K562 (cell line): ENCODE data around the gene GABRE. TPM values are rescaled to one million over a fixed set of nuclear protein-coding genes. Genes with fewer than 3 reads are reported as not detected.

ENCODE experiments used
- ATAC-seq: fragments of 200-7000 bp; cut with Tn5 transposase; 3 replicates; pipeline ENCODE4 v1.9.1; 2020; ENCODE audit warnings: moderate library complexity
- BruUV-seq: library from RNA; stranded (reverse); fragments of 400-500 nt; replicated peaks from 2 replicates; lab custom pipeline; 2021; lab: Mats Ljungman, UMichigan
- CTCF ChIA-PET: fragments of 300-600 bp; formaldehyde crosslinking; extraction: SDS; loops from one replicate; lab custom pipeline; 2021; ENCODE audit warnings: low intra/inter-chr PET ratio; lab: Yijun Ruan, JAX
- POLR2A ChIA-PET: fragments of 300-600, 350-650 bp; sonication (Branson Sonifier 250); formaldehyde crosslinking; extraction: SDS; loops from one replicate; lab custom pipeline; 2021; ENCODE audit warnings: antibody characterized with exemption, inconsistent platforms; lab: Yijun Ruan, JAX
- DNase-seq, 4 experiments: peaks; one replicate each; pipeline versions ENCODE4 v3.0.0 to v3.0.0-alpha.2; 2011 to 2018; ENCODE audit warnings: low spot score in 3 of 4, mixed read lengths in 3 of 4; ENCODE audit errors: extremely low read depth in 1 of 4
- FAIRE-seq: peaks from 2 replicates; lab custom pipeline; 2011; peaks lifted over from hg19 to GRCh38; lab: Jason Lieb, UNC
- H2AFZ ChIP-seq: 2 replicates; pipeline ENCODE4 v1.6.0; 2011; ENCODE audit warnings: low read depth, low read length, control low read depth, inconsistent platforms
- H3K27ac ChIP-seq: fragments of 200-600 bp; 3 replicates; pipeline ENCODE4 v1.8.0; 2011; ENCODE audit warnings: low read depth, mild to moderate bottlenecking, control low read depth, inconsistent platforms, low read length, moderate library complexity, mixed read lengths; ENCODE audit errors: extremely low read depth
- H3K27me3 ChIP-seq, 2 experiments: fragments of 300-600 bp in 1 of 2; 2 replicates in 1 of 2; 3 replicates in 1 of 2; pipeline versions ENCODE4 v1.6.0 to v1.8.0; 2011; ENCODE audit warnings: inconsistent platforms in 2 of 2, low read length in 2 of 2, mild to moderate bottlenecking in 1 of 2, mixed read lengths in 1 of 2, moderate library complexity in 1 of 2; ENCODE audit not compliant: control insufficient read depth in 2 of 2, insufficient read depth in 2 of 2
- H3K36me3 ChIP-seq: fragments of 300-600 bp; 3 replicates; pipeline ENCODE4 v1.8.0; 2011; ENCODE audit warnings: mild to moderate bottlenecking, low read length, inconsistent platforms; ENCODE audit not compliant: control insufficient read depth, insufficient read depth
- H3K4me1 ChIP-seq, 2 experiments: fragments of 200-600 bp in 1 of 2; replicated peaks in 1 of 2; 2 replicates in 1 of 2; 3 replicates in 1 of 2; pipeline versions ENCODE4 v1.5.1 to v1.8.0; 2011; ENCODE audit warnings: inconsistent platforms in 2 of 2, low read length in 2 of 2, mild to moderate bottlenecking in 1 of 2, mixed read lengths in 1 of 2, moderate library complexity in 1 of 2; ENCODE audit not compliant: control insufficient read depth in 2 of 2, insufficient read depth in 2 of 2
- H3K4me2 ChIP-seq: 2 replicates; pipeline ENCODE4 v1.6.1; 2011; ENCODE audit warnings: low read length, control low read depth, inconsistent platforms, mixed read lengths; ENCODE audit not compliant: insufficient read depth
- H3K4me3 ChIP-seq: fragments of 200-600 bp; sonication (generic), shearing (Covaris generic); 2 replicates; pipeline ENCODE4 v1.5.1; 2016; ENCODE audit warnings: control low read depth, inconsistent platforms
- H3K79me2 ChIP-seq: fragments of 200-600 bp; 3 replicates; pipeline ENCODE4 v1.8.0; 2011; ENCODE audit warnings: low read length, inconsistent platforms; ENCODE audit not compliant: control insufficient read depth, insufficient read depth
- H3K9ac ChIP-seq, 2 experiments: 2 replicates each; pipeline versions ENCODE4 v1.6.0 to v1.6.1; 2011; ENCODE audit warnings: low read depth in 2 of 2, low read length in 2 of 2, control low read depth in 1 of 2, inconsistent platforms in 1 of 2, mild to moderate bottlenecking in 1 of 2, mixed read lengths in 1 of 2; ENCODE audit not compliant: insufficient read depth in 1 of 2
- H3K9me1 ChIP-seq: one replicate; pipeline ENCODE4 v1.6.0; 2011; ENCODE audit warnings: inconsistent platforms, mild to moderate bottlenecking, low read length, moderate library complexity; ENCODE audit not compliant: control insufficient read depth, insufficient read depth
- H3K9me3 ChIP-seq: replicated peaks from 2 replicates; pipeline ENCODE4 v1.5.1; 2011; ENCODE audit warnings: low read depth, low read length, inconsistent platforms; ENCODE audit not compliant: control insufficient read depth, insufficient read depth
- H4K20me1 ChIP-seq: replicated peaks from 2 replicates; pipeline ENCODE4 v1.6.1; 2011; ENCODE audit warnings: low read length, inconsistent platforms, mixed read lengths; ENCODE audit not compliant: control insufficient read depth, insufficient read depth
- EHMT2 ChIP-seq: fragments of 450-650 bp; IDR thresholded peaks from 2 replicates; pipeline ENCODE4 v1.6.1; 2018; ENCODE audit warnings: antibody characterized with exemption
- HLTF ChIP-seq: fragments of 450-650 bp; IDR thresholded peaks from 2 replicates; pipeline ENCODE4 v1.6.1; 2016
- KHSRP ChIP-seq: fragments of 450-650 bp; IDR thresholded peaks from 2 replicates; pipeline ENCODE4 v1.6.1; 2017
- LCOR ChIP-seq: sonication (generic); formaldehyde crosslinking; IDR thresholded peaks from 2 replicates; pipeline ENCODE4 v1.8.0; 2022; ENCODE audit warnings: mild to moderate bottlenecking, missing genetic modification reagents
- MEF2A ChIP-seq: IDR thresholded peaks from 2 replicates; pipeline ENCODE4 v1.6.1; 2011; ENCODE audit warnings: low read depth, mild to moderate bottlenecking, low read length, moderate library complexity; ENCODE audit not compliant: control insufficient read depth
- POLR2AphosphoS2 ChIP-seq: IDR thresholded peaks from 2 replicates; pipeline ENCODE4 v1.6.1; 2012; ENCODE audit warnings: low read length, improper control_type of control experiment
- PTTG1 ChIP-seq: fragments of 450-650 bp; IDR thresholded peaks from 2 replicates; pipeline ENCODE4 v1.6.1; 2016; ENCODE audit warnings: low read depth, mild to moderate bottlenecking, missing genetic modification characterization, missing compliant biosample characterization
- SLC30A9 ChIP-seq: fragments of 250-450 bp; sonication (Bioruptor Pico); IDR thresholded peaks from 2 replicates; pipeline ENCODE4 v1.8.0; 2022; ENCODE audit warnings: mild to moderate bottlenecking, moderate library complexity
- SMARCA4 ChIP-seq: fragments of 450-650 bp; IDR thresholded peaks from 2 replicates; pipeline ENCODE4 v1.6.1; 2016
- U2AF2 ChIP-seq: fragments of 200-400 bp; formaldehyde crosslinking; optimal IDR thresholded peaks from 2 replicates; pipeline ENCODE3; 2017; ENCODE audit warnings: low read depth, mild to moderate bottlenecking, low read length
- YY1 ChIP-seq, 3 experiments: IDR thresholded peaks; 2 replicates each; pipeline ENCODE4 v1.6.1; 2011; ENCODE audit warnings: low read length in 2 of 3, mild to moderate bottlenecking in 2 of 3, moderate library complexity in 2 of 3, borderline replicate concordance in 1 of 3, control low read depth in 1 of 3, low read depth in 1 of 3; ENCODE audit not compliant: insufficient read depth in 3 of 3, insufficient replicate concordance in 2 of 3, control insufficient read depth in 1 of 3, insufficient read length in 1 of 3; ENCODE audit errors: extremely low read depth in 1 of 3
- ZFP1 ChIP-seq: fragments of 450-650 bp; formaldehyde crosslinking; IDR thresholded peaks from 2 replicates; pipeline ENCODE4 v1.4.0; 2020; ENCODE audit warnings: mild to moderate bottlenecking, mixed read lengths
- ZNF133 ChIP-seq: fragments of 250-450 bp; sonication (Bioruptor Pico); IDR thresholded peaks from 2 replicates; pipeline ENCODE4 v1.4.0; 2020; ENCODE audit warnings: mild to moderate bottlenecking
- ZNF146 ChIP-seq: IDR thresholded peaks from one replicate; pipeline ENCODE4 v1.6.1; 2018; ENCODE audit warnings: missing compliant biosample characterization; ENCODE audit not compliant: unreplicated experiment
- ZNF41 ChIP-seq: fragments of 250-450 bp; sonication (Bioruptor Pico); conservative IDR thresholded peaks from 2 replicates; pipeline ENCODE4 v1.4.0; 2020; ENCODE audit warnings: mild to moderate bottlenecking
- ZNF57 ChIP-seq: fragments of 450-650 bp; formaldehyde crosslinking; IDR thresholded peaks from 2 replicates; pipeline ENCODE4 v1.4.0; 2020; ENCODE audit warnings: mild to moderate bottlenecking, moderate library complexity
- WGBS: fragments of 100-300 bp; shearing (Covaris generic); methylation state at CpG from one replicate; pipeline ENCODE4 v1.1.6; 2016; ENCODE audit warnings: low coverage, mixed read lengths; ENCODE audit not compliant: insufficient coverage; ENCODE audit errors: missing lambda C conversion rate; 5-methylcytosine and 5-hydroxymethylcytosine counted together
- in situ Hi-C: fragments of 300-500 bp; cut with MboI; formaldehyde crosslinking; loops from 4 replicates; pipeline ENCODE4 v1.15.0; 2018; ENCODE audit warnings: inconsistent platforms, mixed read lengths
- intact Hi-C: fragments of 100-400 bp; cut with micrococcal nuclease; formaldehyde crosslinking; loops from 2 replicates; pipeline ENCODE4 v1.14.2; 2022
- polyA plus RNA-seq, 8 experiments: library from polyadenylated mRNA; depleted of rRNA in 4 of 8; stranded (reverse) in 5 of 8; unstranded in 3 of 8; fragments of >200 nt; fragmentation: Nextera tagmentation in 2 of 8; fragmentation: Illumina TruSeq in 1 of 8; extraction: Ambion mirVana in 2 of 8; extraction: Trizol in 1 of 8; gene quantifications; 2 replicates each; pipeline versions ENCODE4 v1.2.1 to v1.2.3, GENCODE V29; 2011 to 2014; ENCODE audit warnings: inconsistent platforms in 1 of 8, missing spikeins in 1 of 8
- total RNA-seq, 7 experiments: library from RNA; depleted of rRNA in 6 of 7; stranded (reverse); fragments of >200 nt in 6 of 7; fragmentation: Illumina TruSeq in 2 of 7; extraction: Trizol in 2 of 7; gene quantifications; 2 replicates each; pipeline versions ENCODE4 v1.2.1 to v1.2.3, GENCODE V29; 2011 to 2021; ENCODE audit warnings: low replicate concordance in 1 of 7
- TF ChIP-seq, protein P1 (sequence below): sonication (generic); formaldehyde crosslinking; IDR thresholded peaks from 2 replicates; pipeline ENCODE4 v1.8.1; 2023; ENCODE audit warnings: mild to moderate bottlenecking, missing genetic modification reagents
- TF ChIP-seq, protein P2 (sequence below): conservative IDR thresholded peaks from 2 replicates; pipeline ENCODE4 v1.6.1; 2011; ENCODE audit warnings: low read depth, mild to moderate bottlenecking, low read length; ENCODE audit not compliant: control insufficient read depth
- TF ChIP-seq, protein P3 (sequence below): sonication (generic); formaldehyde crosslinking; IDR thresholded peaks from 2 replicates; pipeline ENCODE4 v1.8.1; 2022; ENCODE audit warnings: missing genetic modification reagents

Gene GABRE
- total and polyA plus RNA-seq, 9 of the 15 experiments (the other 6 are each of a cell fraction or from before 2014, with no cell fraction given): 23.1 to 456 (median 148) TPM

DNA sequence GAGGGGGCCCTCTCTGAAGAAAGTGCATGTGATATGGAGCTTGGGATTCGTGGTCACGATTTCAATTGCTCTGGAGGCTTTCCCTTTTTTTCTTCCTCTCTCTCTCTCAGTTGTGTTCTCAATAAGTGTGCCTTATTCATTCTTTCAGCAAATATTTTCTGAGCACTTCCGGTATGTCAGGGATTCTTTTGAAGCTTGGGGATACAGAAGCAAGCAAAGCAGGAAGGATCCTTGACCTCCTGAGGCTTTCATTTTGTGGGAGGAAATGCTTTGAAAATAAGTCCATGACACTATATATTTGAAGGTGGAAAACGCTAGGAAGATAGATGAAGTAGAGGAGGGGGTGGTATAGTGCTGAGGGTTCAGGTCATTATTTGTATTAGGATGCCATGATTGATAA is 12.6 kb upstream of the GABRE start:
- DNase-seq (no peak), FAIRE-seq (no peak), ATAC-seq (no peak)
- intact Hi-C loops: no loop called here
- CTCF ChIA-PET: no interaction called here
- WGBS: 65% methylated on average over 4 of the region's 4 CpGs
- H3K9me1 ChIP-seq: no peaks in the 10 kb centered on the region
- no peak overlapping the region for H3K4me3 ChIP-seq
- H3K9me3 ChIP-seq: no peaks in the 10 kb centered on the region
- POLR2A ChIA-PET: no interaction called here
- H3K4me2 ChIP-seq: no peak overlapping the region
- no peak overlapping the region for H3K9ac ChIP-seq
- H3K4me1 ChIP-seq: peaks cover 12 to 74% of the 10 kb centered on the region in 2 experiments; a peak in 4 of 5 replicates
- H3K27me3 ChIP-seq: no peaks in the 10 kb centered on the region
- H4K20me1 ChIP-seq: no peaks in the 10 kb centered on the region
- no TSS peak for BruUV-seq
- TF ChIP-seq SMARCA4 (no peak), YY1 (IDR thresholded peaks at IDR 0.05; ENCODE audit: borderline replicate concordance in 1 of 3, control insufficient read depth in 1 of 3, extremely low read depth in 1 of 3, insufficient read depth in 3 of 3, insufficient read length in 1 of 3, insufficient replicate concordance in 2 of 3, low read depth in 1 of 3, low read length in 2 of 3) (no peak), ZNF41 (CRISPR knock-in tag) (no peak), POLR2AphosphoS2 (no peak), LCOR (no peak), ZFP1 (CRISPR knock-in tag) (no peak), ZNF133 (CRISPR knock-in tag) (no peak), HLTF (no peak), ZNF146 (CRISPR knock-in tag) (no peak), ZNF57 (no peak), KHSRP (no peak), U2AF2 (no peak), SLC30A9 (no peak), PTTG1 (tag) (no peak), EHMT2 (no peak), MEF2A (no peak)
- TF ChIP-seq, protein P1, sequence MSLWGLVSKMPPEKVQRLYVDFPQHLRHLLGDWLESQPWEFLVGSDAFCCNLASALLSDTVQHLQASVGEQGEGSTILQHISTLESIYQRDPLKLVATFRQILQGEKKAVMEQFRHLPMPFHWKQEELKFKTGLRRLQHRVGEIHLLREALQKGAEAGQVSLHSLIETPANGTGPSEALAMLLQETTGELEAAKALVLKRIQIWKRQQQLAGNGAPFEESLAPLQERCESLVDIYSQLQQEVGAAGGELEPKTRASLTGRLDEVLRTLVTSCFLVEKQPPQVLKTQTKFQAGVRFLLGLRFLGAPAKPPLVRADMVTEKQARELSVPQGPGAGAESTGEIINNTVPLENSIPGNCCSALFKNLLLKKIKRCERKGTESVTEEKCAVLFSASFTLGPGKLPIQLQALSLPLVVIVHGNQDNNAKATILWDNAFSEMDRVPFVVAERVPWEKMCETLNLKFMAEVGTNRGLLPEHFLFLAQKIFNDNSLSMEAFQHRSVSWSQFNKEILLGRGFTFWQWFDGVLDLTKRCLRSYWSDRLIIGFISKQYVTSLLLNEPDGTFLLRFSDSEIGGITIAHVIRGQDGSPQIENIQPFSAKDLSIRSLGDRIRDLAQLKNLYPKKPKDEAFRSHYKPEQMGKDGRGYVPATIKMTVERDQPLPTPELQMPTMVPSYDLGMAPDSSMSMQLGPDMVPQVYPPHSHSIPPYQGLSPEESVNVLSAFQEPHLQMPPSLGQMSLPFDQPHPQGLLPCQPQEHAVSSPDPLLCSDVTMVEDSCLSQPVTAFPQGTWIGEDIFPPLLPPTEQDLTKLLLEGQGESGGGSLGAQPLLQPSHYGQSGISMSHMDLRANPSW (CRISPR knock-in tag): no peak
- TF ChIP-seq, protein P2, sequence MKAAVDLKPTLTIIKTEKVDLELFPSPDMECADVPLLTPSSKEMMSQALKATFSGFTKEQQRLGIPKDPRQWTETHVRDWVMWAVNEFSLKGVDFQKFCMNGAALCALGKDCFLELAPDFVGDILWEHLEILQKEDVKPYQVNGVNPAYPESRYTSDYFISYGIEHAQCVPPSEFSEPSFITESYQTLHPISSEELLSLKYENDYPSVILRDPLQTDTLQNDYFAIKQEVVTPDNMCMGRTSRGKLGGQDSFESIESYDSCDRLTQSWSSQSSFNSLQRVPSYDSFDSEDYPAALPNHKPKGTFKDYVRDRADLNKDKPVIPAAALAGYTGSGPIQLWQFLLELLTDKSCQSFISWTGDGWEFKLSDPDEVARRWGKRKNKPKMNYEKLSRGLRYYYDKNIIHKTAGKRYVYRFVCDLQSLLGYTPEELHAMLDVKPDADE: no peak
- TF ChIP-seq, protein P3, sequence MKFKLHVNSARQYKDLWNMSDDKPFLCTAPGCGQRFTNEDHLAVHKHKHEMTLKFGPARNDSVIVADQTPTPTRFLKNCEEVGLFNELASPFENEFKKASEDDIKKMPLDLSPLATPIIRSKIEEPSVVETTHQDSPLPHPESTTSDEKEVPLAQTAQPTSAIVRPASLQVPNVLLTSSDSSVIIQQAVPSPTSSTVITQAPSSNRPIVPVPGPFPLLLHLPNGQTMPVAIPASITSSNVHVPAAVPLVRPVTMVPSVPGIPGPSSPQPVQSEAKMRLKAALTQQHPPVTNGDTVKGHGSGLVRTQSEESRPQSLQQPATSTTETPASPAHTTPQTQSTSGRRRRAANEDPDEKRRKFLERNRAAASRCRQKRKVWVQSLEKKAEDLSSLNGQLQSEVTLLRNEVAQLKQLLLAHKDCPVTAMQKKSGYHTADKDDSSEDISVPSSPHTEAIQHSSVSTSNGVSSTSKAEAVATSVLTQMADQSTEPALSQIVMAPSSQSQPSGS (CRISPR knock-in tag): no peak
- in situ Hi-C loops: no loop called here
- H3K36me3 ChIP-seq: no peaks in the 10 kb centered on the region; the same call in 2 of the 3 replicates
- peaks cover 7% of the 10 kb centered on the region; the same call in 1 of the 3 replicates for H3K79me2 ChIP-seq
- no peak overlapping the region for H3K27ac ChIP-seq
- H2AFZ ChIP-seq: no peak overlapping the region
